ENCODE data around the gene CCDC92.

DNA sequence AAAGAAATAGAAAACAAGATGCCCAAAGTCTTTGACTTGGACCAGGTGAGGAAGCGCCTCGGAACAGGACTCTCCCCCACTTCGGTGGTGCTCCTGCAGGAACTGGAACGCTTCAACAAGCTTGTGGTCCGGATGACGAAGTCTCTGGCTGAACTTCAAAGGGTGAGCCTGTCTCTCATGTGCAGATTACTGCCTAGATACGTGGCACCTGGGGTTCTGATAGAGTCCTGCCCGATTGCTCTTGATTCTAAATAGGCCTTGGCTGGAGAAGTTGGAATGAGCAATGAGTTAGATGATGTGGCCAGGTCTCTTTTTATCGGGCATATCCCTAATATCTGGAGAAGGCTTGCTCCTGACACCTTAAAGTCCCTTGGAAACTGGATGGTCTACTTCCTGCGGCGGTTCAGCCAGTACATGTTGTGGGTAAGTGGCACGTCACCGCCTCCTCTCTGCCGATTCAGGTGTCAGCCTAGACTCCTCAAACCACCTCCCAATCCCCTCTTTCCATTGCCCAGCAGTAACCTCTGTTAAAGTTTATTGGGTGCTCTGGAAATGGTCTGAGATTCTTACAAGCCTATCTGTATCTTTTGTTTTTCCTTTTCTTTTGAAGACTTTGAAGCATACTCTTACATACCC lies 40.8 kb downstream of the CCDC92 start:
- TF ChIP-seq POLR2A (IDR thresholded peaks at IDR 0.05): no peak
- TF ChIP-seq, protein P1, sequence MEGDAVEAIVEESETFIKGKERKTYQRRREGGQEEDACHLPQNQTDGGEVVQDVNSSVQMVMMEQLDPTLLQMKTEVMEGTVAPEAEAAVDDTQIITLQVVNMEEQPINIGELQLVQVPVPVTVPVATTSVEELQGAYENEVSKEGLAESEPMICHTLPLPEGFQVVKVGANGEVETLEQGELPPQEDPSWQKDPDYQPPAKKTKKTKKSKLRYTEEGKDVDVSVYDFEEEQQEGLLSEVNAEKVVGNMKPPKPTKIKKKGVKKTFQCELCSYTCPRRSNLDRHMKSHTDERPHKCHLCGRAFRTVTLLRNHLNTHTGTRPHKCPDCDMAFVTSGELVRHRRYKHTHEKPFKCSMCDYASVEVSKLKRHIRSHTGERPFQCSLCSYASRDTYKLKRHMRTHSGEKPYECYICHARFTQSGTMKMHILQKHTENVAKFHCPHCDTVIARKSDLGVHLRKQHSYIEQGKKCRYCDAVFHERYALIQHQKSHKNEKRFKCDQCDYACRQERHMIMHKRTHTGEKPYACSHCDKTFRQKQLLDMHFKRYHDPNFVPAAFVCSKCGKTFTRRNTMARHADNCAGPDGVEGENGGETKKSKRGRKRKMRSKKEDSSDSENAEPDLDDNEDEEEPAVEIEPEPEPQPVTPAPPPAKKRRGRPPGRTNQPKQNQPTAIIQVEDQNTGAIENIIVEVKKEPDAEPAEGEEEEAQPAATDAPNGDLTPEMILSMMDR (IDR thresholded peaks at IDR 0.05): no peak

Data from testis (tissue), 2 donors.